Left forelimb (tissue), 1 donor: ENCODE data around the gene ZNF738.
"Not testable (repeated sequence)": the region's sequence is repeated elsewhere in the genome, so short reads cannot be mapped to it uniquely, and the experiment has no call there.

Experiments
- DNase-seq: peaks from one replicate; pipeline ENCODE4 v3.0.0-alpha.2; 2018; ENCODE audit warnings: low spot score

The ZNF738 gene

DNA sequence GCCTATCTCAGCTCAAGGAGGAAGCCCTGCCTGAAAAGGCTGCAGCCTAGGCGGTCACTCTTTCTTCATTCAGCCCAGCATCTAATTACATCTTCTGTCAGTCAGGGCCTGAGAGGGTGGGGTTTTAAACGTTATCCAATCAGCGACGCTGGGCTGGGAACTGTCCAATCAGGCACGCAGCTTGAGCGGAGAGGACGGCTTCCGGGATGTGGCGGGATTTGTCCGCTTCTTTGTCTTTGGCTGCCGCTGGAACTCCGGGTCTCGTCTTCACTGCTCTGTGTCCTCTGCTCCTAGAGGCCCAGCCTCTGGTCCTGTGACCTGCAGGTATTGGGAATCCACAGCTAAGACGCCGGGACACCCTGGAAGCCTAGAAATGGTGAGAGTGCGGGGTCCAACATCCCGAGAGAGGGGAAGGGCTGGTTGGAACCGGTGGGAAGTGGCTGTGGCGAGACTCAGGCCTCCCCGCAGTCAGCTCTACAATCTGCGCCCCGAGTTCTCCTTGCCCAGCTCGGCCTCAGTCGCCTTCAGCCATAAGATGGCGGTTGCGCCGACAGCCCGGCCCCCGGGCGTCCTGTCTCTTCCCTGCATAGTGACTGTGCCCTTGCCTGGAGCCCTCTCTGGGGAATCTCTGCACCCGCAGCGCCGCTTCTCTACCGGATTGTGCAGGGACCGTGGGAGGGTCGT is at the start of gene ZNF738:
TSS of gene ZNF738 (plus strand) at position 233 of the 684 bp plus-strand sequence. CDS start at position 374, 141 bp downstream.
- peak; percentile 92 for DNase-seq

DNA sequence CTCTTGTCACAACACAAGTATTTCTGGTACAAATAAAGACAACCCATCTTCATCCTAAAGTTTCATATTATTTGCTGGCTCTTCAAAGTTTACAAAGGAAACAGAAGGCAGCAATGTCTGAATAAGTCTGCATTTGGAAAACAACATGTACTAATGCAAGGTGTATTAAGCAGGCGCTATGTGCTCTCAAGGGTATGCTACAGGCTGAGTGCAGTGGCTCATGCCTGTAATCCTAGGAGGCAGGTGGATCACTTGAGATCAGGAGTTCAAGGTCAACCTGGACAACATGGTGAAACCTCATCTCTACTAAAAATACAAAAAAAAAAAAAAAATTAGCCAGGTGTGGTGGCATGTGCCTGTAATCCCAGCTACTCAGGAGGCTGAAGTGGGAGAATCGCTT is 46.0 kb upstream of the ZNF738 start:
- not testable (repeated sequence) for DNase-seq

- DNase-seq, result no peak
Measured at GRCh38 chr19:21314676-21315075, 44.1 kb upstream of the ZNF738 start.

DNA sequence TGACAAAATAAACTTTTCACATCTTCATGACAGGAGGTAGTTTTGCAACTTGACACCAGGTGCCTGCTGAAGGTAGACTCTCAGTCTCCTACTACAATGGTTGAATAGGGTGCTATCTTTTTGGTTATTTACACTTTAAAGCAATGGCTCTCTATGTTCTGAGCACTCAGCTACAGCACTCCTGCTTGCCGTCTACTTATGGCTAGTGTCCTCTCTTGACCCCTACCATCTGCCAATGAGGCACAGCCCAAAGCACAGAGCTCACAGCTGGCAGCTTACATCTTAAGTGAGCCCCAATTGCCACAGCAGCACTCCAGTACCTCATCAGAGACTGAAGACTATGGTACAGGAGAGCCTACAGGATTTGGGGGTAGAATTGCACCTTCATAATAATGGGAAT is 41.0 kb upstream of the ZNF738 start:
- no peak for DNase-seq

GRCh38 chr19:21321134-21321533 is 37.7 kb upstream of the ZNF738 start:
- no peak for DNase-seq

DNA sequence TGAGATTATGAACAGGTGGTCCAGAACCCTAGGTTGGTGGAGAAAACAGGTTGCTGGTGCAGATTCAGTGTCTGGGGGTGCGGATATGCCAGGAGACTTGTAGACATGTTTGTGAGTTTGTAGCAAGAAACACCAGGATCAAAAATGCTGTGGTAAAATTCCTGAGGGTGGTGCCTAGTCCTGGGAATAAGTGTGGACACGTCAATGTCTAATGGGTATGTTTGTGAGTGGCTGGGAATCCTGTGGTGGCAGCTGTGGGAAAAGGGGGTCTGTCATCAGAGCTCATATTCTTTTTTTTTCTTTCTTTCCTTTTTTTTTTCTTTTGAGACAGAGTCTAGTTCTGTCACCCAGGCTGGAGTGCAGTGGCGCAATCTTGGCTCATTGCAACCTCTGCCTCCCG is 36.8 kb upstream of the ZNF738 start:
- DNase-seq, result no peak

- DNase-seq, result no peak
Measured at GRCh38 chr19:21322528-21322927, 36.3 kb upstream of the ZNF738 start.

DNA sequence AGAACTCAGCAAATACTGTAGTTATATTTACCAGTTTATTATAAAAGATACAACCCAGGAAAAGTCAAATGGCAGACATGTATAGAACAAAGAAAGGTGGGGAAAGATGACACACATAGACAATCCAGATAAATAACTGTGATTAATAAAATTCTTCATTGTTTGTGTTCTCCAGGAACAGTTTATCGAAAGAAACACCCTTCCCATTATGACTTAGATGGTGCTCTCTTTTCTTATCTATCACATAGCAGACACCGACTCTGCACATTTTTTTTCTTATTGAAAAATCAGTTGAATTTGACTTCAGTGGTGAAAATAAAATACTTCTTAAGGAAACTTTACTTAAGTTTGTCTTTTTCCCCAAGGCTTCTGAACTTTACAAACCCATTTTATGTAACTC is 35.8 kb upstream of the ZNF738 start:
- no peak for DNase-seq

DNA sequence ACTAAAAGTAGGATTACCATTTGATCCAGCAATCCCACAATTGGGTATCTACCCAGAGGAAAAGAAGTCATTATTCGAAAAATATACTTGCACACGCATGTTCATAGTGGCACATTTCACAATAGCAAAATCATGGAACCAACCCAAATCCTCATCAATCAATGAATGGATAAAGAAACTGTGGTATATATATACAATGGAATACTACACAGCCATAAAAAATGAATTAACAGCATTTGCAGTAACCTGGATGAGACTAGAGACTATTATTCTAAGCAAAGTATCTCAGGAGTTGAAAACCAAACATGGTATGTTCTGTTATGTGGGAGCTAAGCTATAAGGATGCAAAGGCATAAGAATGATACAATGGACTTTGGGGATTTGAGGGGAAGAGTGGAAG is 32.6 kb upstream of the ZNF738 start:
- no peak for DNase-seq

GRCh38 chr19:21328406-21328805 is 30.4 kb upstream of the ZNF738 start:
- no peak for DNase-seq

- DNase-seq, result peak; percentile 92
Measured at GRCh38 chr19:21328885-21329605, 29.8 kb upstream of the ZNF738 start, which contains the start of gene ZNF708. Gene ZNF708, minus strand, starts transcription at chr19:21329410. Its CDS starts 198 bp downstream, at chr19:21329212.

- DNase-seq, result no peak
Measured at GRCh38 chr19:21335721-21336120, 23.1 kb upstream of the ZNF738 start.

GRCh38 chr19:21344841-21345240 is 14.0 kb upstream of the ZNF738 start:
- DNase-seq, result not testable (repeated sequence)

DNA sequence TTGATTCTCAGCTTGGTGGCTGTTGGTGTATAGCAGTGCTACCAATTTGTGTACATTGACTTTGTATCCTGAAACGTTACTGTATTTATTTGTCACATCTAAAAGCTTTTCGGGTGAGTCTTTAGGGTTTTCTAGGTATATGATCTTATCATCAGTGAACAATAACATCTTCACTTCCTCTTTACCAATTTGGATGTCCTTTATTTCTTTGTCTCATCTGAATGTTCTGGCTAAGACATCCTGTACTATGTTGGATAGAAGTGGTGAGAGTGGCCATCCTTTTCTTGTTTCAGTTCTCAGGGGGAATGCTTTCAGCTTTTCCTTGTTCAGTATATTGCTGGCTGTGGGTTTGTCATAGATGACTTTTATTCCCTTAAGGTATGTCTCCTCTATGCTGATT is 6.0 kb upstream of the ZNF738 start:
- DNase-seq, result no peak

DNA sequence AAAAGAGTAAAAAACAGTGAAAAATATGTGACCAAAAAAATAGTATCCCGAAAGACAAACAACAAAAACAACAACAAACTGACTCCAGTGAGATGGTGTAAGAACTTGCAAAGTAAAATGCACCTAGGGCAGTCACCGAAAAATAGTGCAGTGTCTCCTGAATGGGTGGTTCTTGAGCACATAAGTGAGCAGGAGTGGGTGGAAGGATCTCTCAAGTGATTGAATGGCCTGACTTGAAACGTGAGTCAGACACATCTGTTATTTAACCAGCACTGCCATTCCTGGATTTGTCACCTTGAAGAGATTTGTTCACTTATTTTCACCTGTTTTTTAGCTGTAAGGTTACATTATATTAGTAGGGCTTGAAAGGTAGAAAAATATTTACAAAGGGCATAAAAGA is 3.5 kb downstream of the ZNF738 start:
- DNase-seq, result no peak

GRCh38 chr19:21383980-21384582 is 25.3 kb downstream of the ZNF738 start:
- no peak for DNase-seq

DNA sequence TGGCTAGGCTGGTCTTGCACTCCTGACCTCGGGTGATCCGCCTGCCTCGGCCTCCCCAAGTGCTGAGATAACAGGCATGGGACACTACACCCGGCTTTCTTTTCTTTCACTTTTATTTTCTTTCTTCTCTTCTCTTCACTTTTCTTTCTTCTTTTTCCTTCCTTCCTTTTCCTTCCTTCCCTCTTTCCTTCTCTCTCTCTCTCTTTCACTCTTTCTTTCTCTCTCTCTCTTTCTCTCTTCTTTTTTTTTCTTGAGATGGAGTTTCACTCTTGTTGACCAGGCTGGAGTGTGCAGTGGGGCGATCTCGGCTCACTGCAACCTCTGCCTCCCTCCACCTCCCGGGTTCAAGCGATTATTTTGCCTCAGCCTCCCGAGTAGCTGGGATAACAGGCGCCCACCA is 37.3 kb downstream of the ZNF738 start:
- DNase-seq, result no peak

DNA sequence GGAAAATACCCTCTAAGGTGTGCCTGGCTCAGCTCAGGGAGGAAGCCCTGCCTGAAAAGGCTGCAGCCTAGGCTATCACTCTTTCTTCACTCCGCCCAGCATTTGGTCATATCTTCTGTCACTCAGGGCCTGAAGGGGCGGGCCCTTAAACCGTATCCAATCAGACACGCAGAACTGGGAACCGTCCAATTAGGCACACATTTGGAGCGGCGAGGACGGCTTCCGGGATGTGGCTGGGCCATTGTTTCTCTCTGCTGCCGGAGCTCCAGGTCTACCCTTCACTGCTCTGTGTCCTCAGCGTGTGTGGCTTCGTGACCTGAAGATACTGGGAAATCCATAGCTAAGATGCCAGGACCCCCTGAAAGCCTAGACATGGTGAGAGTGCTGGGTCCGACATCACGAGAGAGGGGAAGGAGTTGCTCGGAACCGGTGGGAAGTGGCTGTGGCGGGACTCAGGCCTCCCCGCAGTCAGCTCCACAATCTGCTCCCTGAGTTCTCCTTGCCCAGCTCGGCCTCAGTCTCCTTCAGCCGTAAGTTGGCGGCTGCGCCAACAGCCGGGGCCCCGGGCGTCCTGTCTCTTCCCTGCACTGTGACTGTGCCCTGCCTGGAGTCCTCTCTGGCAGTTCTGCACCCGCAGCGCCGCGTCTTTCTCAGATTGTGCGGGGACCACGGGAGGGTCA is 38.2 kb downstream of the ZNF738 start, which contains the start of gene ZNF493:
TSS of gene ZNF493 (plus strand) at position 241 of the 680 bp plus-strand sequence. CDS start at position 346, 105 bp downstream.
- DNase-seq, result peak; percentile 94

DNA sequence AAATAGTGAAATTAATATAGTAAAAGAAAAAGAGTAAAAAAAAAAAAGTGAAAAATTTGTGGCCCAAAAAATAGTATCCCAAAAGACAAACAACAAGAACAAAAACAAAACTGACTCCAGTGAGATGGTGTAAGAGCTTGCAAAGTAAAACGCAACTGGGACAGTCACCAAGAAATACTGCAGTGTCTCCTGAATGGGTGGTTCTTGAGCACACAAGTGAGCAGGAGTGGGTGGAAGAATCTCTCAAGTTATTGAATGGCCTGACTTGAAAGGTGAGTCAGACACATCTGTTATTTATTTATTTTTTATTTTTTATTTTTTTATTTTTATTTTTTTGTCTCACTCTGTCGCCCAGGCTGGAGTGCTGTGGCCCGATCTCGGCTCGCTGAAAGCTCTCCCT is 40.1 kb downstream of the ZNF738 start:
- DNase-seq, result no peak

DNA sequence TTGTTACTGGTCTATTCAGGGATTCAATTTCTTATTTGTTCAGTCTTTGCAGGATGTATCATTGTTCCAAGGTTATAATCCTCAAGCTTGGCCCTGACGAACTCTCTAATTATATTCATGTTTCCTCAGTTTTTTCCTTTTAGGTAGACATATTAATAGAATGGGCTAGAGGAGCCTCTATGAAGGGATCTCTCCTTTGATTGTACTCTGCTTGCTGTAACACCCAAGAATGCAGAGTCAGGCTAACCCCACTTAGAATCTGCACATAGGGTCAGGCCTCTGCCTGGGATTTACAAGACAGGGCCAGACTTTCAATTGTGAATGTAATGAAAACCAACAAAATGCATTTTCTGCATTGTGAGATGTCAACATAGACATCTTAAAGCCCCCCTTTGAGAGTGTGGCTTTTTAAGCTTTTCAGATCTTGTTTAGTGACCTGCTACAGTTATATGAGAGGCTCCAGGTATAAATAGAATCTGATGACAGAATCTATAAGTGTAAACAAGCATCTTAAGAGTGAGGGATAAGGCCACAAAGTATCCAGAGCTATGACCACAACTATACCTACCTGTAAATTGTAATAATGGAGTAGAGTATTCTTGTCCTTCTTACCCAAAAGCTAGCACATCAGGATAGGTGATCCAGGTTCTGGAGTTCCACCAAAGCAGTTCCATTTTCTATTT is 43.6 kb downstream of the ZNF738 start:
- DNase-seq, result no peak

DNA sequence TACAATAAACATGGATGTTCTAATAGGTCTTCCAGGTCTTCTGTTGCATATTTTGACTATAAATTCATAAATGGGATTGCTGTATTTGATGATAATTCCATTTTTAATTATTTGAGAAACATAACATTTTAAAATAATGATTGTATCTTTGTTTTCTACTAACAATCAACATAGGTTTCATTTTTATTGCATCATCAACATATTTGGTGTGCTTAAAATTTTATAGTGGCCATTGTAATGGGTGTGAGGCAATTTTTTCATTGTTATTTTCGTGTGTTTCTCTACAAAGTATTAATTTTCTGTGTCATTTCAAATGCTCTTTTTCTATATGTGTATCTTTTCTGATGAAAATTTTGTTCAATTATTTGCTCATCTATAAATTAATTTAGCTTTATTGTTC is 51.4 kb downstream of the ZNF738 start:
- no peak for DNase-seq

GRCh38 chr19:21422244-21422643 is 63.4 kb downstream of the ZNF738 start:
- no peak for DNase-seq
